Measurements from ENCODE around the gene WDFY2. TPM values are rescaled to one million over a fixed set of nuclear protein-coding genes. Genes with fewer than 3 reads are reported as not detected.

WDFY2 gene
- total RNA-seq, 4 donors from 2014 or later: 5.2 to 11.5 (median 8.5) TPM

DNA sequence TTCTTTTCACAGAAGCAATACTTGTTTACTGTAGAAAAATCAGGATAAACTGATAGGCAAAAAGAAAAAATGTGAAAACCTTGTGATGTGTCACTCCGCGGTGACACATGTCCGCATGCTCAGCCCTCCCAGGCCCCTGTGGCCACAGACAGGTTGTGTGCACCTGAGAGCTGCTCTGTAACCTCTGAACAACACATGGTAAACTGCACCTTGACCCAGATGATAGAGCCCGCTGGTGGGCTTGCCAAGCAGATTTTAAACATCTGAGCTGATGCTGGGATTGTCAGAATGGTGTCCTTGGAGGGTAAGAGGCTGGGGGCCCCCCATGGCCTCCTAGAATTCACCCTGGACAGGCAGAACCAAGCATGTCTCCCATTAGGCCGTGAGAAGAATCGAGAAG lies 185.9 kb downstream of the WDFY2 start:
- H3K9me3 ChIP-seq: no peaks in the 10 kb centered on the region
- peak; percentile 6 for ATAC-seq
- TF ChIP-seq POLR2A (IDR thresholded peaks at IDR 0.05): no peak
- no peak for TF ChIP-seq CTCF (IDR thresholded peaks at IDR 0.05)
- no peak for TF ChIP-seq POLR2AphosphoS5 (IDR thresholded peaks at IDR 0.05)
- no peak for TF ChIP-seq EP300 (IDR thresholded peaks at IDR 0.05)
- H3K4me1 ChIP-seq: peaks cover 0 to 32% (median 10%) of the 10 kb centered on the region in 3 donors
- H3K36me3 ChIP-seq: peaks cover 0 to 66% of the 10 kb centered on the region in 2 donors
- WGBS, 2 donors (ENCODE audit: low coverage in 1 of 2): 75 to 93% methylated on average over 3 to 5 of the region's 6 CpGs
- no peaks in the 10 kb centered on the region for H3K27me3 ChIP-seq
- no peak overlapping the region for H3K4me3 ChIP-seq
- H3K27ac ChIP-seq: peak overlapping the region; percentile 49 to 81 (median 80)

DNA sequence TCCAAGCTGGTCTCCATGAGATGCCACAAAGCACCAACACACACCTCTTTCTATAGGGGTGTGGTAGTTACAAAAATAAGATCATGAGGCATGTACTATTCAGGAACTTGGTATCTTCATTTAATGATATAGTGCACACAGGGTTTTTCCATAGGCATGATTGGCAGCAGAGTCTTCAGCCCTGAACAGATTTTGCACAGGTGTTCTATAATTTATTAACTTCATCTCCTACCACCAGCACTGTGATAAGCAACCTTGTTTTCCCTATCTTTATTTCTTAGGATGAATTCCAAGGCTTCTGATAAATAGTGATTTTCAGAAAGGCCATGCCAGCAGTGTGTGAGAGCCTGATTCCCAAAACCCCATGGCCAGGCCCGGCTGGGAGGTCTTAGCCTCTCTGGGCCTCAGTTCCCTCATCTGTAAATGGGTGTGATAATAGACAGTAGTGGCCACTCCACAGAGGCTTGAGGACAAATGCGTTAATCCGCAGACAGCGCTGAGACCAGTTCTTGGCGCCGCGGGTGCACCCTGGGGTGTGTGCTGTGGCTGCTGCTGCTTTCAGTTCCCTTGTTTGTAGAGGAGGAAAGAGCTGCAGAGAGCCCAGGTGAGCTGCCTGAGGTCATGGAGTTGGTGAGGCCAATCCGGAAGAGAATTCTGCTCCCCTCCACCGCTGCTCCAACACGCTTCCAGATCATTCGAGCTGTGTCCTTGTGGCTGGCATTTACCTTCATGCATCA lies 186.6 kb downstream of the WDFY2 start:
- Histone ChIP-seq H3K27me3 (no peaks in the 10 kb centered on the region), H3K36me3 (peaks cover 0 to 66% of the 10 kb centered on the region in 2 donors), H3K27ac (peak overlapping the region in 3 of 4 donors; percentile 79 to 81 (median 80)), H3K9me3 (no peaks in the 10 kb centered on the region), H3K4me3 (no peak overlapping the region), H3K4me1 (peaks cover 0 to 30% (median 10%) of the 10 kb centered on the region in 3 donors)
- WGBS, 2 donors (ENCODE audit: low coverage in 1 of 2): 76 to 89% methylated on average over 2 to 4 of the region's 11 CpGs
- ATAC-seq: no peak
- TF ChIP-seq POLR2AphosphoS5 (IDR thresholded peaks at IDR 0.05) (no peak), EP300 (IDR thresholded peaks at IDR 0.05) (no peak), CTCF (IDR thresholded peaks at IDR 0.05) (no peak), POLR2A (IDR thresholded peaks at IDR 0.05) (no peak)

GRCh38 chr13:51771418-51772104 lies 187.3 kb downstream of the WDFY2 start:
- Histone ChIP-seq H3K4me1 (peaks cover 0 to 30% (median 10%) of the 10 kb centered on the region in 3 donors), H3K9me3 (no peaks in the 10 kb centered on the region), H3K4me3 (no peak overlapping the region), H3K27me3 (no peaks in the 10 kb centered on the region), H3K36me3 (peaks cover 0 to 61% of the 10 kb centered on the region in 2 donors), H3K27ac (peak overlapping the region in 2 of 4 donors; percentile 80 to 81)
- no peak for ATAC-seq
- 97 to 100% methylated on average over 2 to 5 of the region's 17 CpGs for WGBS, 2 donors (ENCODE audit: low coverage in 1 of 2)
- TF ChIP-seq EP300 (IDR thresholded peaks at IDR 0.05) (no peak), POLR2AphosphoS5 (IDR thresholded peaks at IDR 0.05) (no peak), POLR2A (IDR thresholded peaks at IDR 0.05) (no peak), CTCF (IDR thresholded peaks at IDR 0.05) (no peak)

- peak overlapping the region in 1 of 4 donors; percentile 80 for H3K27ac ChIP-seq
- TF ChIP-seq CTCF (IDR thresholded peaks at IDR 0.05) (no peak), POLR2A (IDR thresholded peaks at IDR 0.05) (no peak), EP300 (IDR thresholded peaks at IDR 0.05) (no peak), POLR2AphosphoS5 (IDR thresholded peaks at IDR 0.05) (no peak)
- WGBS, 2 donors (ENCODE audit: low coverage in 1 of 2): 65 to 87% methylated on average over 2 to 9 of the region's 9 CpGs
- peaks cover 0 to 56% of the 10 kb centered on the region in 2 donors for H3K36me3 ChIP-seq
- H3K9me3 ChIP-seq: no peaks in the 10 kb centered on the region
- H3K27me3 ChIP-seq: no peaks in the 10 kb centered on the region
- no peak for ATAC-seq
- H3K4me1 ChIP-seq: peaks cover 0 to 30% (median 10%) of the 10 kb centered on the region in 3 donors
- H3K4me3 ChIP-seq: no peak overlapping the region
Observed at GRCh38 chr13:51772105-51772455, 187.8 kb downstream of the WDFY2 start.
